Neural progenitor cell (in vitro differentiated cells): ENCODE data around the gene IFTAP. TPM values are rescaled to one million over a fixed set of nuclear protein-coding genes. Genes with fewer than 3 reads are reported as not detected.
A peak's percentile ranks its signal among the peaks of the same experiment; 100 is the strongest.

ENCODE experiments used
- DNase-seq: peaks from one replicate; pipeline ENCODE4 v3.0.0-alpha.2; 2016; ENCODE audit warnings: low spot score
- H2AFZ ChIP-seq: fragments of 200-600 bp; sonication (generic); replicated peaks from 2 replicates; pipeline ENCODE4 v1.6.1; 2016; ENCODE audit warnings: antibody characterized with exemption
- H3F3A ChIP-seq: fragments of 200-600 bp; sonication (generic); 2 replicates; pipeline ENCODE4 v1.6.1; 2016; ENCODE audit warnings: antibody characterized with exemption, low read depth
- H3K27ac ChIP-seq: fragments of 200-600 bp; sonication (generic); 2 replicates; pipeline ENCODE4 v1.5.1; 2016; ENCODE audit warnings: mild to moderate bottlenecking
- H3K27me3 ChIP-seq: fragments of 200-600 bp; sonication (generic); 2 replicates; pipeline ENCODE4 v1.6.1; 2016; ENCODE audit warnings: mild to moderate bottlenecking, moderate library complexity
- H3K36me3 ChIP-seq: fragments of 200-600 bp; sonication (generic); 2 replicates; pipeline ENCODE4 v1.5.1; 2016
- H3K4me1 ChIP-seq: fragments of 200-600 bp; sonication (generic); 2 replicates; pipeline ENCODE4 v1.6.1; 2016; ENCODE audit warnings: mixed run types
- H3K4me2 ChIP-seq: fragments of 200-600 bp; sonication (generic); 2 replicates; pipeline ENCODE4 v1.6.1; 2016
- H3K4me3 ChIP-seq: fragments of 200-600 bp; sonication (generic); 2 replicates; pipeline ENCODE4 v1.5.1; 2016
- H3K79me2 ChIP-seq: fragments of 200-600 bp; sonication (generic); 2 replicates; pipeline ENCODE4 v1.6.1; 2016; ENCODE audit warnings: low read depth
- H3K9ac ChIP-seq: fragments of 200-600 bp; sonication (generic); 2 replicates; pipeline ENCODE4 v1.6.1; 2016
- H3K9me3 ChIP-seq: fragments of 200-600 bp; sonication (generic); 2 replicates; pipeline ENCODE4 v1.5.1; 2016; ENCODE audit warnings: low read depth
- H4K20me1 ChIP-seq: fragments of 200-600 bp; sonication (generic); 2 replicates; pipeline ENCODE4 v1.6.1; 2016; ENCODE audit warnings: low read depth
- H3K27ac Mint-ChIP-seq: 3 replicates; pipeline ENCODE4 v1.8.0; 2021; ENCODE audit warnings: mixed read lengths
- H3K27me3 Mint-ChIP-seq: 2 replicates; pipeline ENCODE4 v1.8.0; 2022; ENCODE audit warnings: low read depth, mild to moderate bottlenecking, inconsistent platforms, moderate library complexity, mixed read lengths; ENCODE audit not compliant: insufficient read depth
- H3K36me3 Mint-ChIP-seq: 3 replicates; pipeline ENCODE4 v1.8.0; 2021; ENCODE audit warnings: mixed read lengths
- H3K4me1 Mint-ChIP-seq: 3 replicates; pipeline ENCODE4 v1.8.0; 2021; ENCODE audit warnings: mixed read lengths
- H3K4me3 Mint-ChIP-seq: 3 replicates; pipeline ENCODE4 v1.8.0; 2021; ENCODE audit warnings: mild to moderate bottlenecking, moderate library complexity, mixed read lengths
- H3K9me3 Mint-ChIP-seq: 3 replicates; pipeline ENCODE4 v1.8.0; 2020; ENCODE audit warnings: mixed read lengths
- EZH2 ChIP-seq: fragments of 200-600 bp; sonication (generic); IDR thresholded peaks from 2 replicates; pipeline ENCODE4 v1.6.1; 2017; ENCODE audit warnings: antibody characterized with exemption, mild to moderate bottlenecking, moderate library complexity
- EZH2phosphoT487 ChIP-seq: fragments of 200-600 bp; sonication (generic); IDR thresholded peaks from 2 replicates; pipeline ENCODE4 v1.6.1; 2017; ENCODE audit warnings: antibody characterized with exemption
- total RNA-seq: library from RNA; depleted of rRNA; stranded (reverse); fragments of >200 nt; gene quantifications from 2 replicates; pipeline ENCODE4 v1.2.3, GENCODE V29; 2015; ENCODE audit warnings: low replicate concordance
- TF ChIP-seq, protein P1 (sequence below): fragments of 200-600 bp; sonication (generic); IDR thresholded peaks from 2 replicates; pipeline ENCODE4 v1.5.1; 2017; ENCODE audit warnings: antibody characterized with exemption, mild to moderate bottlenecking

Gene IFTAP
- total RNA-seq, 1 donor from 2014 or later = 112 TPM

DNA sequence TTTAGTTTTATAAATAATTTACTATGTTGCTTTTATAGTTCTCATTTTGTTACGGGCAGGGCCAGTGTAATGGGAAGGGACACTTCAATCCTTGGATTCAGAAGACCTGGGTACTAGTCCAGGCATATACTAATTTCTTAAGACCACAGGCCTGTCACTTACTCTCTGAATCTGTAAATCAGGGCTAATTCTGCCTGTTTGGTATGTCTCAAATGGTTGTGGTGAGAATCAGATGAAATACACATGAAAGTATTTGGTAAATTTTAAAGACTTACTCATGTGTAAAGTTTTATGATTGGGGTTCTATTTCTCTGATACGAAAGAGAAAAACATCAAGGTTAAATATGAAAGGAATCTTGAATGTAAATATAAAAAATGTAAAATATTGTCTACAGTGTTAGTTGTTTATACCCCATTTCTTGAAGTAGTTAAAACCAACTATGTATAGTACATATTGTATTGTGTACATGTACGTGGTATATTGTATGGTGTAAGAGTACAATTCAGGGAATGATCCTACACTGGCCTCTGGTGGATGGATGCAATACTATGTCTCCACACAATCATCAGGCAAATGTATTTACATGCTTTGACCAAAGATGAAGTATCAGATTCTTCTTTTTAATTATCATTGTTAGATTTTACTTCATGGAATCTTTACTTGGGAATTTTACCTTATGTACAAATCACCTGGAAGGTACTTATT, 28.3 kb downstream of the IFTAP start:
- no peak overlapping the region for H3K4me3 ChIP-seq
- no peaks in the 10 kb centered on the region for H3K4me1 Mint-ChIP-seq
- no peaks in the 10 kb centered on the region for H3F3A ChIP-seq
- no peak overlapping the region for H3K4me3 Mint-ChIP-seq
- no peaks in the 10 kb centered on the region for H3K9me3 ChIP-seq
- no peaks in the 10 kb centered on the region for H3K36me3 ChIP-seq
- DNase-seq = peak; percentile 9
- no peak for TF ChIP-seq EZH2
- TF ChIP-seq, protein P1, sequence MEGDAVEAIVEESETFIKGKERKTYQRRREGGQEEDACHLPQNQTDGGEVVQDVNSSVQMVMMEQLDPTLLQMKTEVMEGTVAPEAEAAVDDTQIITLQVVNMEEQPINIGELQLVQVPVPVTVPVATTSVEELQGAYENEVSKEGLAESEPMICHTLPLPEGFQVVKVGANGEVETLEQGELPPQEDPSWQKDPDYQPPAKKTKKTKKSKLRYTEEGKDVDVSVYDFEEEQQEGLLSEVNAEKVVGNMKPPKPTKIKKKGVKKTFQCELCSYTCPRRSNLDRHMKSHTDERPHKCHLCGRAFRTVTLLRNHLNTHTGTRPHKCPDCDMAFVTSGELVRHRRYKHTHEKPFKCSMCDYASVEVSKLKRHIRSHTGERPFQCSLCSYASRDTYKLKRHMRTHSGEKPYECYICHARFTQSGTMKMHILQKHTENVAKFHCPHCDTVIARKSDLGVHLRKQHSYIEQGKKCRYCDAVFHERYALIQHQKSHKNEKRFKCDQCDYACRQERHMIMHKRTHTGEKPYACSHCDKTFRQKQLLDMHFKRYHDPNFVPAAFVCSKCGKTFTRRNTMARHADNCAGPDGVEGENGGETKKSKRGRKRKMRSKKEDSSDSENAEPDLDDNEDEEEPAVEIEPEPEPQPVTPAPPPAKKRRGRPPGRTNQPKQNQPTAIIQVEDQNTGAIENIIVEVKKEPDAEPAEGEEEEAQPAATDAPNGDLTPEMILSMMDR = peak; percentile 45
- no peak for TF ChIP-seq EZH2phosphoT487
- no peak overlapping the region for H3K27ac ChIP-seq
- no peaks in the 10 kb centered on the region for H3K4me1 ChIP-seq
- H4K20me1 ChIP-seq = no peaks in the 10 kb centered on the region
- H3K27me3 Mint-ChIP-seq = no peaks in the 10 kb centered on the region
- no peaks in the 10 kb centered on the region for H3K79me2 ChIP-seq
- H3K9ac ChIP-seq = no peak overlapping the region
- no peak overlapping the region for H3K27ac Mint-ChIP-seq
- H3K27me3 ChIP-seq = no peaks in the 10 kb centered on the region
- no peaks in the 10 kb centered on the region for H3K9me3 Mint-ChIP-seq
- no peak overlapping the region for H2AFZ ChIP-seq
- no peaks in the 10 kb centered on the region for H3K36me3 Mint-ChIP-seq
- H3K4me2 ChIP-seq = no peak overlapping the region

GRCh38 chr11:36623494-36623893, 29.2 kb downstream of the IFTAP start:
- Mint-ChIP-seq H3K36me3 (no peaks in the 10 kb centered on the region), H3K27ac (no peak overlapping the region), H3K27me3 (no peaks in the 10 kb centered on the region), H3K9me3 (no peaks in the 10 kb centered on the region), H3K4me3 (no peak overlapping the region), H3K4me1 (no peaks in the 10 kb centered on the region)
- no peak for DNase-seq
- Histone ChIP-seq H3K27me3 (no peaks in the 10 kb centered on the region), H3F3A (no peaks in the 10 kb centered on the region), H3K9ac (no peak overlapping the region), H4K20me1 (no peaks in the 10 kb centered on the region), H3K79me2 (no peaks in the 10 kb centered on the region), H3K4me3 (no peak overlapping the region), H3K9me3 (no peaks in the 10 kb centered on the region), H3K27ac (no peak overlapping the region), H3K4me2 (no peak overlapping the region), H2AFZ (no peak overlapping the region), H3K4me1 (peaks cover under 1% of the 10 kb centered on the region), H3K36me3 (no peaks in the 10 kb centered on the region)
- TF ChIP-seq EZH2phosphoT487 (no peak), EZH2 (no peak)
- TF ChIP-seq, protein P1 = no peak

DNA sequence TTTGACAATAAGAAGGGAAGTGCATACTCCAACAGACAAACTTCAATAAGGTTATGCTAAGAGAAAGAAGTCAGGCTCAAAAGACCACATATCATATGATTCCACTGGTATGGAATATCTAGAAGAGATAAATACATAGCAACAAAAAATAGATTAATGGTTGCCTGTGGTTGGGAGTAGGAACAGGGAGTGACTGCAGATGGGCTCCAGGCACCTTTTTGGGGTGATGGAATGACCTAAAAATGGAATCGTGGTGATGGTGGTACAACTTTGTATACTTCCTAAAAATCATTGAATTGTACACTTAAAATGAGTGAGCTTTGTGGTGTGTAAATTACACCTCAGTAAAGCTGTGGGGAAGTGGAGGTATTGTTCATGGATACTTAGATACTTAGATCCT, 32.7 kb downstream of the IFTAP start:
- H3K27ac ChIP-seq = no peak overlapping the region
- no peak for DNase-seq
- no peaks in the 10 kb centered on the region for H4K20me1 ChIP-seq
- no peaks in the 10 kb centered on the region for H3K9me3 Mint-ChIP-seq
- no peaks in the 10 kb centered on the region for H3K79me2 ChIP-seq
- no peak overlapping the region for H3K9ac ChIP-seq
- H2AFZ ChIP-seq = no peak overlapping the region
- H3K9me3 ChIP-seq = no peaks in the 10 kb centered on the region
- H3K4me1 ChIP-seq = peaks cover 15% of the 10 kb centered on the region
- H3K27ac Mint-ChIP-seq = no peak overlapping the region
- H3K4me3 ChIP-seq = no peak overlapping the region
- H3K4me1 Mint-ChIP-seq = peaks cover 11% of the 10 kb centered on the region
- H3K4me2 ChIP-seq = no peak overlapping the region
- H3K4me3 Mint-ChIP-seq = no peak overlapping the region
- TF ChIP-seq EZH2 = no peak
- TF ChIP-seq, protein P1 = no peak
- TF ChIP-seq EZH2phosphoT487 = no peak
- H3K36me3 Mint-ChIP-seq = no peaks in the 10 kb centered on the region
- no peaks in the 10 kb centered on the region for H3K27me3 ChIP-seq
- no peaks in the 10 kb centered on the region for H3K27me3 Mint-ChIP-seq
- no peaks in the 10 kb centered on the region for H3F3A ChIP-seq
- H3K36me3 ChIP-seq = no peaks in the 10 kb centered on the region
